HG02798 (cell line): ENCODE data around the gene ACCS.

Experiments used
- ATAC-seq: cut with Tn5 transposase; IDR thresholded peaks from one replicate; pipeline ENCODE4 v1.9.1; 2021; ENCODE audit warnings: mild to moderate bottlenecking; ENCODE audit not compliant: unreplicated experiment, poor library complexity

Gene ACCS, protein sequence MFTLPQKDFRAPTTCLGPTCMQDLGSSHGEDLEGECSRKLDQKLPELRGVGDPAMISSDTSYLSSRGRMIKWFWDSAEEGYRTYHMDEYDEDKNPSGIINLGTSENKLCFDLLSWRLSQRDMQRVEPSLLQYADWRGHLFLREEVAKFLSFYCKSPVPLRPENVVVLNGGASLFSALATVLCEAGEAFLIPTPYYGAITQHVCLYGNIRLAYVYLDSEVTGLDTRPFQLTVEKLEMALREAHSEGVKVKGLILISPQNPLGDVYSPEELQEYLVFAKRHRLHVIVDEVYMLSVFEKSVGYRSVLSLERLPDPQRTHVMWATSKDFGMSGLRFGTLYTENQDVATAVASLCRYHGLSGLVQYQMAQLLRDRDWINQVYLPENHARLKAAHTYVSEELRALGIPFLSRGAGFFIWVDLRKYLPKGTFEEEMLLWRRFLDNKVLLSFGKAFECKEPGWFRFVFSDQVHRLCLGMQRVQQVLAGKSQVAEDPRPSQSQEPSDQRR

DNA sequence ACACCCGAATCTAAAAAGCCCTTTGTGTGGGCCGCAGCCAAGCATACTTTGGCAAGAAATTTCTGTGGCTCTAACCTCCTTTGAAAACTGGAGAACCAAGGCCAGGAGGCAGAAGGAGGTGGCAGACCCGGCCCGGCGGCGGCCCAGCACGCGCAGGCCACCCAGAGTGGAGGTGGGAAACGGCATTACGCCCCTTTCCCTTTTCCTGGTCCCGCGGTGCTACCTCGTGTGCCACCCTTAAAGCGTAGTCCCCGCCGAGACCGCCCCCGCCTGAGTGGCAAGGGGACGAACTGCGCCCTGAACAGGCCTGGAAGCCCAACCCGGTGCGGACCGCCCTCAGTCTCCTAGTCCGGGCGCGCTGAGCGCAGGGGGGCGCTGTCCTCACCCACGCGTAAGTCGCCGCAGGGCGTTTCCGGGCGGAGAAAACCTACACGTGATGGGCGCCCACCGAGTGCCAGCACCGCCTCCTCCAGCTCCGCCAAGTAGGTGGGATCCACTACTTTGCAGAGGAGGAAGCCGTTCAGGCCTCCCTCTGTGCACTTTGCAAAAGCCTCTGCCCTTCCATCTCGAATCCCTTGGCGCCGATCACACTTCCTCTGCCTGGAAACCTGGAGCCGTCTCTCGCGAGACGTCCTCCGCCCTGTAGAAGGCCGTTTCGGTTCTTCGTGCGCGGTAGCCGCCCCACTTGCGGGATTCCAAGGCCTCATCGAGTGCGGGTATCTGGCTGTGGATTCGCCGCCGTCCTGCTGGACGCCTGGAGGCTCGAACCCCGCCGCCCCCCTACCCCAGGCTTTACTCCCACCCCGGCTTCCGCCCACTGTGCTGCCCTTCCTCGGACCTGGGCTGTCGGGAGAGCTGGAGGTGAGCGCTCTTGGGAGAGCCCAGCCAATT lies at the start of gene ACCS:
TSS of gene ACCS (plus strand) at position 430 of the 891 bp plus-strand sequence. CDS start 1,358 bp downstream, outside the sequence.
- peak; percentile 97 for ATAC-seq

DNA sequence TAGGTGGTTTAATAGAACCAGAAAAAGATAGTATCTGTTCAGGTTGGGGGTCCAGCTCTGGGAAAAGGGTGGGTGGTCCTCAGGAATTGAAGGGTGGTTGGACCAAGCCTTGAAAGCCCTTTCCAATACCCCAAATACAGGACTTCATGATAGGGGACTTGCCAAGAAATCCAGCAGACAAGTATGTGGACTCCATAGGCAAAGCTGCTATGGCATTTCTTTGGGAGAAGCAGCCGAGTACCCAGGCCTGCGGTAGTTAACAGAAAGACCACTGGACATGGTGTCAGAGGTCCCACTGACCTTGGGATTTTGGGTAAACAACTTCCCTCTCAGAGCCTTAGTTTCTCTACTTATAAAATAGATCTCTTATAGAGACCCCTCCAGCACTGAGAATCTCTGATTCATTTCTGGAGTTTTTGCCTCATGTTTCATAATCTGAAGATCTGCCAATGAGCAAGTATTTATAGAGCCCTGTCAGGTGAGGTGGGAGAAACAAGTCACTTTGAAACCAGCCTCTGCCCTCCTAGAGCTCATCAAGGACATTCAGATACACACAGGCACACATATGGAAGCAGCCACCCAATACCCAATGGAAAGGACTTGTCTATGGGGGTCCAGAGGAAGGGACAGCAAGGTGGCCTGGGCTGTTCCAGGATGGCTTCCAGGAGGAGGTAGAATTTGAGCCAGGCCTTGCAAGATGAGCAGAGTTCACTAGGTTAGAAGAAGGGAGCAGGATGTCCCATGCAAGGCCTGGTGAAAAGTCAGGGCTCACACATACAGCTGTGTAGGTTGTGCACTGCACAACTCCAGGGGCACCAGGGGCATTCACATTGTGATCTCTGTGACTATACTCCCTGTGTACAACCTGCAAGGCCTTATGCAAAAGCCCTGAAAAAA lies 49.3 kb upstream of the ACCS start:
- no peak for ATAC-seq

DNA sequence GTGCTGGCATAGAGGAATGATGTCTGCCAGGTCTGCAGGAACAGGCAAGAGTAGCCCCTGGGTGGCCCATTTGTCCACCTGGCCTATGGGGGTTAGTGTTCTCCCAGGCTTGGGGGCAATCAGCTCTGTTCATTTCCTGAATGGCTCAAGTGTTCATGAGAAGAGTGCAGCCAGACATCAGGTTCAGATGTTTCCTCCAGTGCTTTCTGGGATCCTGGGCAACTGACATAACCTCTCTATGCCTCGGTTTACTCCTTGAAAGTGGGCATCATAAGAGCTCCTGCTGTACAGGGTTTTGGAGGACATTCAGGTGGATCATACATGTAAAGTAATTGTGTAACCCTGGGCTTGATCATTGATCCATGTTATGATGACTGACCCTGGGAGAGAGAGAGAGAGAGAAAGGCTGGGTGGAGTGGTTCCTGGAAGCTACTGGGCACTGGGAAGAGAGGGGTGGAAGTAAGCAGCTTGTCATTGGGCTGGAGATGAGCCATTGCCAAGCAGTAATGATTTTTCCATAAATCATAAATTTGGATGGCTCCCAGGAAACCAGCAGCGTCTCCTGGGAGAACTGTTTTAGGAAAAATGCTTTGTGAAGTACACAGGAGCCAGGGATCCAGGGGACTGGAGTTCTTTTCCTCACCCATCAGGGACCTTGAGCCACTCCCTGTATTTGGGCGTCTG lies 48.5 kb upstream of the ACCS start:
- ATAC-seq: no peak

DNA sequence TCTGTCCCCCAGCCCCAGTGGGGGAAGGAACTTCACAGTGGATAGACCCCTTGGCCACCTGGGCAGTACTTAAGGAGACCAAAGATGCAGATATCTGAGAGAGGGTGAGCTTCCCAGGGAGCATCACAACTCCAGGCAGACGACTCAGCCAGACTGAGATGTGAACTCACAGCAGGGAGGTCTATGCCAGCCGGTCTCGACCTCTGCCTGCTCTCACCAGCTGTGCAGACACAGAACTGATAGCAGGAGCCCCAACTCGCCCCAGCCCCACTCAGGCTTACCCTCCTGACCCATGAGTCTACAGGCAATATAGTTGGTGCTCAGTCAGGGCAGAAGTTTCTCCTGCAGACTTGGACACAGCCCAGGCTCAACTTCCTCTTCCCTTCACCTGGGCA lies 47.9 kb upstream of the ACCS start:
- ATAC-seq: no peak

DNA sequence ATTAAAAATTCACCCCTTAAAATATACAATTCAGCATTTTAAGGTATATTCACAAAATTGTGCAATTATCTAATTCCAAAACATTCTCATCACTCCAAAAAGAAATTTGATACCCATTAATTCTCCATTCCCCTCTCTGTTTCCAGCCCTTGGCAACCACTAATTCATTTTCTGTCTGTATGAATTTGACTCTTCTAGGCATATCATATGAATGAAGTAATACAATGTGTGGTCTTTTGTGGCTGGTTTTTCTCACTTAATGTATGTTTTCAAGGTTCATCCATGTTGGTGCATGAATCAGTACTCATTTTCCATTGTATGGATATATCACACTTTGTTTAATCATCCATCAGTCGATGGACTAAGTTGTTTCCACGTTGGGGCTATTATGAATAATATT lies 47.2 kb upstream of the ACCS start:
- no peak for ATAC-seq

DNA sequence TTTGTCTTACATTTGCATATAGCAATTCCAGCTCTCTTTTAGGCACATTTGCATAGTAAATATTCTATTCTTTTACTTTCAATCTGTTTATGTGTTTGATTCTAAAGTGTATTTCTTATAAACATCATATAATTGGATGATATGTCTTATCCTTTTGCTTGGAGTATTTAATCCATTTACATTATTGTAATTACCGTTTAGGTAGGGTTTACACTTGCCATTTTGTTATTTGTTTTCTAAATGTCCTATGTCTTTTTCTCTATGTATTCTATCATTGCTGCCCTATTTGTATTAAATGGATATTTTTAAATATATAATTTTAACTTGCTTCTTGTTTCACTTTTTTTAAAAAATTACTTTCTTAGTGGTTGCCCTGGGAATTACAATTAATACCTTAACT lies 41.1 kb upstream of the ACCS start:
- no peak for ATAC-seq

DNA sequence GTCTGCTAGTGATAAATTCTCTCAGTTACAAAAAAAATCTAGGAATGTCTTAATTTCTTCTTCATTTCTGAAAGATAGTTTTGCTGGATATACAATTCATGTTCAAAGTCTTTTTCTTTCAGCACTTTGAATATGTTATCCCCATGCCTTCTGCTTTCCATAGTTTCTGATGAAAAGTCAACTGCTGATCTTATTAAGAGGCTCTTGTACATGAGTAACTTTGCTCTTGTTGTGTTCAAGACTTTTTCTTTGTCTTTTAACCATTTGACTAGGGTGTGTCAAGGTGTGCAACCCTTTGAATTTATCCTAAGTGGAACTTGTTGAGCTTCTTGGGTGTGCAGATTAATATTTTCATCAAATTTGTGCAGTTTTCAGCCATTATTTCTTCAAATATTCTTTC lies 40.3 kb upstream of the ACCS start:
- no peak for ATAC-seq

DNA sequence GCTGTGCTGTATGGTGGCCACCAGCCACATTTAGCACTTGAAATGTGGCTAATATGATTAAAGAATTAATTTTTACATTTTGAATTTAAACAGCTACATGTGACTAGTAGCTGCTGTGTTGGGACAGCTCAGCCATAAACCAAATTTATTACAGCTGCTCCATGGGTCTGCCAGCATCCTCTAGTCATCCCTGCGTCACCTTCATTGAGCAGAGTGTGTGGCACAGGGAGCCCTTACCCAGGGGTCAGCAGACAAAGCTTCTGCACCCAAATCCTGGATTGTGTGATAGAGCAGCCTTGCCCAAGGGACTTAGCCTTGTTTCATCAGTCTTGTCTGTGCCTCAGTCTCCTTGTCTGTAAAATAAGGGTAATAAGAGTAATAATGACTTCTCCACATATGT lies 37.7 kb upstream of the ACCS start:
- ATAC-seq: no peak

DNA sequence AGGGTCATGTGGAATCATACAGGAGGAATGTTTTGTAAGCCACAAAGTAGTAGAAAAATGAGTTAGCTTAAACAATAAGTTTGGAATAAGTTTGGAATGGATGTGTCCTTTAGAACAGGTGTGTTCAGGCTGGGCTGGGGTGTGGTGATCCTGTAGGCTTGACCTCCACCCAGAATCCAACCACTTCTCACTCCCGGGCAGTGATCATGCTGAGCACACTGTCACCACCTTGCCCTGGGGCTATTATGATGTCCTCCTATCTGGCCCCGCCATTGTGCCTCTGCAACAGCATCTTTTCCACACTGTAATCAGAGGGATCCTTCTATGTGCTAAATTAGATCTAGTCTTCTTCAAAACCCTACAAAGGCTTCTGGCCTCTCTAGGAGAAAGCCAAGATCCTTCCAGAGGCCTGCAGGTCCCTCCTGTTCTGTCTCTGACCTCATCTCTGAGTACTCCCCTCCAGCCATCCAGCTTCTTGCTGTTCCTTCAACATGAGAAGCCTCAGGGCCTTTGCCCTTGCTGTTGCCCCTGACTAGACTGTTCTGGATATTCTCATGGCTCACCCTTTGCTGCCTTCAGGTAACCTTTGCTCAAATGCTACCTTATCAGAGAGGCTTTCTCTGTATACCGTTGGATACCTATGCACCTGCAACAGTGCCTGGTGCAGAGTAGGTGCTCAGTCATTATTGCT lies 37.1 kb upstream of the ACCS start:
- ATAC-seq: no peak

DNA sequence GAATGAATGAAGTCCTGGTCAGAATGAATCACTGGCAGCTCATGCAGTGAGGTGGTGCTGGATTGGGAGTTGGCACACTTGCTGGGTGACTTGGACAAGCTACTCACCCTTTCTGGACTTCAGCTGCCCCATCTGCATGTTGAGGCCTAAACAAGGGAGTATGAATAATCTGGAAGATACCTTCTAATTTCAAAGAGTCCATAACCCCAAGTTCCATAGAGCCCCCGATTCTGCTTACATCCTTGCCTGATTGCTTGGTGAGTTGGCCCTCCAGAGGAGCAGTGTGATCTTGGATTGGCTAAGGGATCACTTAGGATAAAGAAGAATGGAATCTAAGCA lies 36.6 kb upstream of the ACCS start:
- ATAC-seq: no peak

DNA sequence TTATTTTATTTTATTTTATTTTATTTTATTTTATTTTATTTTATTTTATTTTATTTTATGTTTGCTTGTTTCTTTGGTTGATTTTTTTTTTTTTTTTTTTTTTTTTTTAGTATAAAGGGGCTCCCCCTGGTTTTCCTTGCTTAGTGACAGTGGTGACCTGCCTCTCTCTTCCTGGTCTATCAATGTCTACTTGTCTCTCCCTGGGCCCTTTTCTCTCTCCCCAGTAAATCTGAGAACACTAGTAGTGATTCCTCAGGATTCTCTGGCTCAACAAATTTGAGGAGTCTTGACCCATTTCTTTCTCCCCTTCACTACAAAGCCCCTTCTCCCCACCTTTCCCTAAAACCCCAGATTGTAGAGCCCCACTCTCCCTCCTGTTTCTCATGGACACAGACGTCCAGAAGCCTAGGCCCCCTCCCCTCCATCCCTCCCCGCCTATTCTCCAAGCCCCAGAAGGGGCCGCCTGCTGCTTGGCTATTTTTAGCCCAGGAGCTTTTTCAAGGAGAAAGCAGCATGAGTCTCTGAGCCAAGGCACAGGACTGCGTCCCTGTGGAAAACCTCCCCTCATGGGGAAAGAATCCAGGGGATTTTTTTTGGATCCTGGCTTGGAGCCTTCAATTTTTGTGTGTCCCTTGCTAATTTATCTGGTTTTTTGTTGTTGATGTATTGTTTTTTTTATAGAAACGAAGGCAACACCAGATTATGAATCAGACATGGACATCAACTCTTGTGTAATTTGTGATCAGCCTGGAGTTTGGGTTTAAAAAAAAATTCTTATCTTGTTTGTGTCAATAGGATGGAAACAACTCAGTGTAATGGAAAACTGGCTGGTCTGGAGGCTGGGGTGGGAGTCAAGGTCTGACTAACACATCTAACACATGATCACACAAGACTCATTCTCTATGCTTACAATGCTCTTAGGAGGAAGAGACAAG lies 35.8 kb upstream of the ACCS start:
- no peak for ATAC-seq

DNA sequence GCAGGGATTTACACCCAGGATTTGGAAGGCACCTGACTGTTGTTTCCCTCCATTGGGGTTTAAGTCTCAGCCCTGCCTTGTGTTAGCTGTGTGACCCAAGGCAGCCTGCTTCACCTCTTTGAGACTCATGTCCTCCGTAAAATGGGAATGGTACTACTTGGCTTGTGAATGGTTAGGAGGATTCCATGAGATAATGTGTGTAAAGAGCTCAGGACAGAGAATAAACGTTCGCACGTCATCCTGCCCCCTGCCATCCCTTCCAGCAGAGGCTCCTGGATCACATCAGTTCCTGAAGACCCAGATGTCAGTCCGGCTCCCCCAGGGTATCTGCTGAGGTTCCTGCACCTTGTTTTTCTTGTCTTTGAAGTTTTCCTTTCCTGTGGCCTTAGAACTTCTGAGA lies 35.1 kb upstream of the ACCS start:
- no peak for ATAC-seq

DNA sequence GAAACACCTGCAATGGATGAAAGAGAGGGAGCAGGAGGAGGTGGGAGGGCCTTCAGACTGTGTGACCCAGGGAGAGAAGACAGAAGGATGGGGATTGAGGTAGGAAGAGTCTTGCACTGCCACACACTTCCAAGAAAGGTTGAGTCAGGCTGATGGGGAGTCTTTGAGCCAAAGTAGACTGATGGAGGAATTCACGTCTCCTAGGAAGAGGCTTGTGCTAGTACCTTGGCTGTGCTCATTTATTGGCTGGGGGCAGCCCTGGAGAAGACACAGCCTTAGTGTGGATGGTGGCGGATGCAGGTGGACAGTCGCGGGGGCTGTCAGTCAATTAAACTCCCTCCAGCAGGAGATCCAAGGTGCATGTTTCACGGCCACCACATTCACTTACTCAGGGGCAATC lies 34.5 kb upstream of the ACCS start:
- no peak for ATAC-seq

DNA sequence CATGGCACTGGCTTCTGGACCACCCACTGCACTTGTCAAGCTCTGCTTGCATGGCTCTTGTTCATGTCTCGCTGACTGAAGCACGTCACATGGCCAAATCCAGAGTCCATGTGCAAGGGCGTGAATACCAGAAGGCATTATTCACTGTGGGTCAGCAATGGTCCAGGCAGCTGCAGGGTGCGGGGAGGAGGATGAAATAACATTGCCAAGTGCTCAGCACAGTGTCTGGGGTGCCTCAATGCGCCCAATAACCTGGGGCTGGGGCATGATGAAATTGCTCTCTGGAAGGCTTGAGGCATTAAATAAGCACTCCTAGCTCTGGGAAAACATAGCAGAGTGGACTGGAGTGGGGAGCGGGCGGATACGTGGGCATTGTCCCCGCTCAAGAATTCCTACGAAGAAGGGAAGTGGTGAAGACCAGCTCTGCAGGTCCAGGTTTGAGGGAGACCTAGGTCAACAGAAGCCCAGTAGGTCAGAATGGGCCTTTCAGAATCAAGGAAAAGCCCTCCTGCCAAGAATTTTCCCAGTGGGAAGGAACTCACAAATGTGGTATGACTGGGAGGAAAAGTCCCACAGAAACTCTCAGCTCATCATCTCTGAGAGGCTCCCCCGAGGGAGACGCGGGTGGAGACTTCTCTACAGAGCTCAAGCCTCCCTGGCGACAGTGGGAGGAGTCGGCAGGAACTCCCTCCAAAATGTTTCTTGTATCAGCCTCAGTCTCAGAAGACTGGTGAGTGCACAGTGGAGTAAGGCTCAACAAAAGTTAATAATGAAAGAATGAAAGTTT lies 33.6 kb upstream of the ACCS start:
- ATAC-seq: no peak

DNA sequence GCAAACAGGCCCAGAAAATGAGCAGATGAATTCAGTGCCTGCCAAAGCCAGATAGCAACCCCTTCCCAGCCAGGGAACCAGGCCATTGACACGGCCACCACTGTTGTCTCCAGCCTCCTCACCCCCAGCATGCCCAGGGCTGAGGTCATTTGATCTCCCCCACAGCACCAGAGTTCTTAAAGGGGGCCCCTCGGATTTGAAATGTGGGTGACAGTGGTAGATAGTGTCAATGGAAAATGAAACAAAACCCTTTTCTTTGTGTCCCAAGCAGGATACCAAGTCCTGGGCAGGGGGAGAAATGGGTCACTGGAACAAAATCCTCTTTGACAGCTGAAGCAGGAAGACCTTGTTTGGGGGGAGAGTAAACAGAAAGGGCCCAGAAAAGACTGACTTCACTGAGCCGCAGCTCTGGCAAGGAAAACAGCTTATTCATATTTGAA lies 32.6 kb upstream of the ACCS start:
- no peak for ATAC-seq

DNA sequence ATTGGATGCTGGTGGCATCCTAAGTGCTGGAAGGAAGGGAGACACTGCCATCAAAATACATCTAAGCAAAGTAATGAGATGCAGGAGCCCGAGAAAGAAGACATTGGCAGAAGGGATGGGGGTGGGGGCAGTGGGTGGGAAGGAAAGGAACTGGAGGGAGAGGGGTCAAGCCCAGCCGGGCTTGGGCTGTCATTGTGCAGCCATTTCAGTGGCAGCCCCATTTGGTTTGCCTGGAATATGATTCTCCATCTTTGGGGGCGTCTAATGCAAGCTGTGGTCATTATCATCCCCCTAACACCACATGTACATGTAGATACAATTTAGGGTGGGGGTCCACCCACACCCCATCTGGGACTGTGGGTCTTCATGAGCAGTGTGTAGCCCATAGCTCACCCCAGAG lies 32.2 kb upstream of the ACCS start:
- no peak for ATAC-seq

DNA sequence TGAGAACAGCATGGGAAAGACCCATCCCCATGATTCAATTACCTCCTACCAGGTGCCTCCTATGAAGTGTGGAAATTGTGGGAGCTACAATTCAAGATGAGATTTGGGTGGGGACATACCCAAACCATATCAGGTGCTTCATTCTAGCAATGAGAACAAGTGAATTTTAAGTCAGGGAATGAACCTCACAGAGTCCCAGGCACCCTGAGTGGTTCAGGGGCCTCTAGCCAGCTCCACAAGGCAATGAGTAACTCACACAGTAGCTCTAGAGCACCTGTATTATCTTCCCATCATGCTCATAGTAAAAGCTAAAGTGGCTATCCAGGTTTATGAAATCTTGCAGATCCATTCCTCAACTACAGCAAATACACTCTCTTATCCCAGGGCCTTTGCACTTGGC lies 31.4 kb upstream of the ACCS start:
- no peak for ATAC-seq
